Measurements from ENCODE around the gene SECISBP2L.

DNA sequence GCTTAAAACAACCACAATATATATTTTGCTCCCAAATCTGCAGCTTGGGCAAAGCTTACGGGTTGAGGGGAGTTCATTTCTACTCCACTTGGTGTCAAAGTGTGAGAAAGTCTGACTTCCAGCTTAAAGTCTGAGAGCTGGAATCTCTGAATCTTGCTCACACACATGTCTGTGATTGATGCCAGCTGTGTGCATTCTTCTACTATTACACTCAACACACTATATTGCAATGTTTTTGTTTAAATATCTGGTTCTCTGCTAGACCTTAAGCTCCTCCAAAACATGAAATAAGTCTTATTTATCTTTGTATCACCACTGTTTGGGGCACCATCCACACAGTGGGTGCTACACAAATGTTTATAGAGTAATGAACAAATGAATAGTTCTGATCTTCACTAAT lies 36.7 kb upstream of the SECISBP2L start:
- no peak for TF ChIP-seq CTCF (IDR thresholded peaks at IDR 0.05; ENCODE audit: extremely low read depth in 1 of 2, insufficient read depth in 1 of 2, low read depth in 1 of 2, low read length in 2 of 2)
- TF ChIP-seq POLR2A (IDR thresholded peaks at IDR 0.05; ENCODE audit: low read depth, low read length): no peak
- TF ChIP-seq EZH2 (IDR thresholded peaks at IDR 0.05; ENCODE audit: borderline replicate concordance, low read depth, low read length, severe bottlenecking): no peak
- TF ChIP-seq FOS (IDR thresholded peaks at IDR 0.05; ENCODE audit: borderline replicate concordance, insufficient read depth, low read length): no peak
- TF ChIP-seq, protein P1, sequence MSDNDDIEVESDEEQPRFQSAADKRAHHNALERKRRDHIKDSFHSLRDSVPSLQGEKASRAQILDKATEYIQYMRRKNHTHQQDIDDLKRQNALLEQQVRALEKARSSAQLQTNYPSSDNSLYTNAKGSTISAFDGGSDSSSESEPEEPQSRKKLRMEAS (IDR thresholded peaks at IDR 0.05; ENCODE audit: insufficient read depth, insufficient read length): no peak
- TF ChIP-seq MYC (IDR thresholded peaks at IDR 0.05; ENCODE audit: low read depth, low read length): no peak
- TF ChIP-seq POLR2AphosphoS5 (IDR thresholded peaks at IDR 0.05; ENCODE audit: insufficient read depth, low read depth, low read length): no peak

Measured in endothelial cell of umbilical vein (primary cell).